AG09309 (cell line): ENCODE results near the gene SPATA9.
"Not testable (repeated sequence)": the region's sequence is repeated elsewhere in the genome, so short reads cannot be mapped to it uniquely, and the experiment has no call there.

Source experiments
- DNase-seq: peaks from one replicate; pipeline ENCODE4 v3.0.0-alpha.2; 2010; ENCODE audit warnings: low read depth
- H3K4me3 ChIP-seq: 2 replicates; pipeline ENCODE4 v1.5.1; 2011; ENCODE audit warnings: mild to moderate bottlenecking, low read depth, low read length, moderate library complexity; ENCODE audit not compliant: control insufficient read depth
- TF ChIP-seq, protein P1 (sequence below): IDR thresholded peaks from 2 replicates; pipeline ENCODE4 v1.5.1; 2011; ENCODE audit warnings: mild to moderate bottlenecking, low read depth, low read length, inconsistent platforms; ENCODE audit not compliant: insufficient read depth, control insufficient read depth; ENCODE audit errors: missing control alignments

Gene SPATA9

DNA sequence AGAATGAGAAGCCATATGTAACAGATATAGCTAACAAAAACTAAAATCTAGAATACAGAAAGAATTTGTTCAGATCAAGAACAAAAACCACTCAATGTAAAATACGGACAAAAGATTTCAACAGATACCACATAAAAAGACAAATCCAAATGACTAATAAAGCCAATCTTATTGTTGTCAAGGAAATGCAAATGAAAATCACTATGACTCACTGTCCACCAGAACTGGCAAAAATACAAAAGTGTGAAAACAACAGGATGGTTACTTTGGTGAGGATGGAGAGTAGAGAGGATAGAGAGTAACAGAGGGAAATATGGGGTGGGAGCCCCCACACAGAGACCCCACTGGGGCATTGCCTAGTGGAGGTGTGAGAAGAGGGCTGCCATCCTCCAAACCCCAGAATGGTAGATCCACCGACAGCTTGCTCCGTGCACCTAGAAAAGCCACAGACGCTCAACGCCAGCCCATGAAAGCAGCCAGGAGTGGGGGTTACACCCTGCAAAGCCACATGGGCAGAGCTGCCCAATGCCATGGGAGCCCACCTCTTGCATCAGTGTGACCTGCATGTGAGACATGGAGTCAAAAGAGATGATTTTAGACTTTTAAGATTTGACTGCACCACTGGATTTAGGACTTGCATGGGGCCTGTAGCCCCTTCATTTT is 33.1 kb upstream of the SPATA9 start:
- peak; percentile 63 for DNase-seq
- TF ChIP-seq, protein P1, sequence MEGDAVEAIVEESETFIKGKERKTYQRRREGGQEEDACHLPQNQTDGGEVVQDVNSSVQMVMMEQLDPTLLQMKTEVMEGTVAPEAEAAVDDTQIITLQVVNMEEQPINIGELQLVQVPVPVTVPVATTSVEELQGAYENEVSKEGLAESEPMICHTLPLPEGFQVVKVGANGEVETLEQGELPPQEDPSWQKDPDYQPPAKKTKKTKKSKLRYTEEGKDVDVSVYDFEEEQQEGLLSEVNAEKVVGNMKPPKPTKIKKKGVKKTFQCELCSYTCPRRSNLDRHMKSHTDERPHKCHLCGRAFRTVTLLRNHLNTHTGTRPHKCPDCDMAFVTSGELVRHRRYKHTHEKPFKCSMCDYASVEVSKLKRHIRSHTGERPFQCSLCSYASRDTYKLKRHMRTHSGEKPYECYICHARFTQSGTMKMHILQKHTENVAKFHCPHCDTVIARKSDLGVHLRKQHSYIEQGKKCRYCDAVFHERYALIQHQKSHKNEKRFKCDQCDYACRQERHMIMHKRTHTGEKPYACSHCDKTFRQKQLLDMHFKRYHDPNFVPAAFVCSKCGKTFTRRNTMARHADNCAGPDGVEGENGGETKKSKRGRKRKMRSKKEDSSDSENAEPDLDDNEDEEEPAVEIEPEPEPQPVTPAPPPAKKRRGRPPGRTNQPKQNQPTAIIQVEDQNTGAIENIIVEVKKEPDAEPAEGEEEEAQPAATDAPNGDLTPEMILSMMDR: no peak
- no peak overlapping the region for H3K4me3 ChIP-seq

DNA sequence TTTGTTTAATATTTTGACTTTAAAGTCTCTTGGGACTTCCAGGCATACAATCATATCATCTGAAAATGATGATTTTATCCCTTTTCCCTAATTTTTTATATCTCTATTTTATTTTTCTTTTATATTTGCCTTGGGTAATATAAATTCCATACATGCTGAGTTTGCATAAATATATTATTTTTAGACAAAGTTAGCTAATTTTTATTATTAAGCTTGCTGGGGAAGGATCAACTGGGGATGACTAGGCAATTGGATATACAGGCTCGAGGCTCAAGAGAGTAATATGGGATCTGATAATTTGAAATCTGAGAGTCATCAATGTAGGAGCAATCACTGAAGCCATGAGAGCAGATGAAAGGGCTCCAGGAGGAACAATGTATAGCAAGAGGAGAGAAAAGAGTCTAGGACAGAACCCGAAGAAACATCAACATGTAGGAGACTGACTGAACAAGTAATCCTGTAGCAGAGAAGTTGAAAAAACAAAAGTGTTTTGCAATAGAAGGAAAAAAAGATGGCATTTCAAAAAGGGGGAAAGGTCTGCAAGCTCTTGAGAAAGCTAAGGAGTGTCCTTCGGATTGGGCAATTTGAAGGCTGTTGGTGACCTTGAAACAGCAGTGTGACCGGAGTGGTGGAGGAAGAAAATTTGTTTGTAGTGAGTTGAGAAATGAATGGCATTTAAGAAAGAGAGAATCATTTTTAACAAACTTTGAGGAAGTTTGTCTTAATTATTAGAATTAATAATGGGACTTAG is 31.3 kb upstream of the SPATA9 start:
- TF ChIP-seq, protein P1: no peak

DNA sequence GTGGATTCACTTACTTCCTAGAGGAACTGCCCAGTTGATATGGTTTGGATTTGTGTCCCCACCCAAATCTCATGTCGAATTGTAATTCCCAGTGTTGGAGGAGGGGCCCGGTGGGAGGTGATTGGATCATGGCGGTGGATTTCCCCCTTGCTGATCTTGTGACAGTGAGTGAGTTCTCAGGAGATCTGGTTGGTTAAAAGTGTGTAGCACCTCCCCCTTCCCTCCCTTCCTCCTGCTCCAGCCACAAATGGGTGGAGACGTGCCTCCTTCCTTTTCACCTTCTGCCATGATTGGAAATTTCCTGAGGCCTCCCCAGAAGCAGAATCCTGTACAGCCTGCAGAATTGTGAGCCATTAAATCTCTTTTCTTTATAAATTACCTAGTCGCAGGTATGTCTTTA is 30.5 kb upstream of the SPATA9 start:
- H3K4me3 ChIP-seq, DNase-seq: not testable (repeated sequence)

More for the DNA sequence above, 31.3 kb upstream of the SPATA9 start:
- DNase-seq: no peak
- no peak overlapping the region for H3K4me3 ChIP-seq

DNA sequence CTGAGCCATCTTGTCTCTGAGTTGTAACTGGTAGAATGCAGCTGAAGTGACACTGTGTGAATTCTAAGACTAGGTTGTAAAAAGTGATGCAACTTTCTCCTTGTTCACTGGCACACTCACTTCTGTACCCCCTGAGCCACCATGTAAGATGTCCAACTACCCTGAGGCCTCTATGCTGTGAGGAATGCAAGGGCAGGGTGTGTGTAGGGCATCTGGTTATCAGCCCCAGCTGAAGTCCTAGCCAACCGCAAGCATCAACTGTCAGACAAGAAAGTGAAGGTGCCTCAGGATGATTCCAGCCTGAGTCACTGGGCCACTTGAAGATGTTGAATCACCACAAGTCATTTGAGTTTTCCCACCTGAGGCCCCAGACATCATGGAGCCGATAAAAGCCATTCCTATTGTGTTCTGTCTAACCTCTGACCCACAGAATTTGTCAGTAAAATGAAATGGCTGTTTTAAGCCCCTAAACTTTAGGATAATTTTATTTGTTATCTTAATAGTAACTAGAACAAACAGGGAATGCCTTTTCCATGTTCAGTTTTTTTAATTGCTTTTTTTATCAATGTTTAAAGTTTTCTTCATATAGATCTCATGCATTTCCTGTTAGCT is 29.7 kb upstream of the SPATA9 start:
- H3K4me3 ChIP-seq: no peak overlapping the region
- TF ChIP-seq, protein P1: no peak
- DNase-seq: no peak

DNA sequence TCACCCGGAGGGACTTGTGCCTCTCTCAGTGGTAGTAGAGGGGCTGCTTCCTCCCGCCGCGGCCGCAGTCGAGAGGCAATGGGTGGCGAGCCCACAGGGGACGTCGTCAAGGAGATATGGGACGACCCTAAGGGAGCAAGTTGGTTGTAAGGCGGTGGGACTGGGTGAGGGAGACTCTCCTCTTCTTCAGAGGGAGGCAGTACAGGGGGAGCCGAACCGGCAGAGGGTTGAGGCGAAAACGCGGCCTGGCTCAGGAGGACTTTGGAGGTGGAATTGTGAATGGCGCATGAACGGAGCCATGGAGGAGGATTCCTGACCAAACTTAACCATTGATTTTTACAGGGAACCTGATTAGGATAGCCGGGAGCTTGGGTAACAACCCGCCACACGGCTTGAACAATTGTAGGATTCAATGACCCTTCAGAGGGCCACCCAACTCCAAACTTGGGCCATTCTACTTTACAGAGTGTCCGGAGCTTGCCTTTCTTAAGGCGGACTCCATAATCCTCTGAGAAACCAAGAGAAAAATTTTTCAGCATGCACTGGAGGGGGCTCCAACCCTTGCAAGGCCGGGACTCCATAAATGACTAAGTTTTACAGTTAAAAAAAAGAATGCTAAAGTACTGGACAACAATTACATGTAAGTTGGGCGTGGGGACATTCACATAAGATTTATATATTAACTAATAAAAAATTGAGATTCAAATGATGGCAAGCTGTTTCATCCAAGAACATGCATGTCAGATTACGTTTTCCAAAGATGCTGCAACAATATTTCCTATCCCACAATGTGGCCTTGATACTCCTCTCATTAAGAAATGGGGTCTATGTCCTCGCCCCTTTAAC is 28.9 kb upstream of the SPATA9 start:
- DNase-seq: no peak
- TF ChIP-seq, protein P1: no peak
- no peak overlapping the region for H3K4me3 ChIP-seq

DNA sequence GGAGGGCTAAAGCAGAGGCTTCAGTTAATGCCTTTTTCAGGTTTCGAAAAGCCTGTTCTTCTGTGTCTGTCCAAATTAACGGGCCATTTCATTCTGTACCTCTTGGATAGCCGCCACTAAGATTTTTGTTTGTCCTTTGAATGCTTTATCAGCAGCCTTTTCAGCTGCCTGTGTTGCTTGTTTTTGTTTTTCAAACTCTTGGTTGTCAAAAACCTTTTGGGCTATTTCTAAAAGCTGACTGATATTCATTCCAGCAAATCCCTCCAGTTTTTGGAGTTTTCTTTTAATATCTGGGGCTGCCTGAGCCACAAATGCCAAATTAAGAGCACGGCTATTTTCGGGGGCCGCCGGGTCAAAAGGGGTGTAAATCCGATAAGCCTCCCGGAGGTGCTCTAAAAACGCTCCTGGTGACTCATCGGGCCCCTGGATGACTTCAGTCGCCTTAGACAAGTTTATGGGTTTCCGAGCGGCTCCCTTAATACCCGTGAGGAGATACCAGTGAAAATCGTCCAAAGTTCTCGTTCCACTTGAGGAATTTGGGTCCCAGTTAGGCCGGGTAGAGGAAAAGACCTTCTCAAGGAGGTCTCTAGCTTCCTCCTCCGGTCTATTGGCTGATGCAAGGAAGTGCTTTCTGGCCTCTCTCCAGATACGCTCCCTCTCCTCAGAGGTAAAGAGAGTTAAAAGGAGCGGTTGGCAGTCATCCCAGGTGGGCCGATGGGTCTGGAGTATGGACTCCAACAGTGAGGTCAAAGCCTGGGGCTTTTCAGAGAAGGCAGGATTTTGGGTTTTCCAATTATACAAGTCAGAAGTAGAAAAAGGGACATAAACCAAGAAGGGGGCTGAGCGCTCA is 28.1 kb upstream of the SPATA9 start:
- DNase-seq, H3K4me3 ChIP-seq: not testable (repeated sequence)
